ENCODE data around the gene VPS35L.

Gene VPS35L

DNA sequence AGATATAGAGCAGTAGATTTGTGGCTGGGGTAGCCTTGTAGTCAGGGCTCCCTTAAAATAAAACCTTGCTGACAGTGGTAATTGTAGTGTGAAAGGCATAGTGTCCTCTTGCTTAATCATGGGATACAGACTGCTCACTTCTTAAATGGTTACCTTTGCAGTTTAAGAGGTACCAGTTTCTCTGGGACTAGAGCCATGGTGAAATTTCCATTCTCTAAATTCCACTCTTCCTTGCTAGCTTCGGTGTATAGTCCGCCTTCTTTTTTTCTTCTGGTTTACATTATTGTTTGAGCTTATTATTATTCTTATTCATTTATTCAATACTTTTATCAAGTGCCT lies 30.1 kb upstream of the VPS35L start:
- H3K79me2 ChIP-seq (ENCODE audit: control insufficient read depth, insufficient read depth, low read length, poor library complexity), result peaks cover 6% of the 10 kb centered on the region
- no peak overlapping the region for H2AK5ac ChIP-seq (ENCODE audit: low read length)
- no peak overlapping the region for H3K4me3 ChIP-seq (ENCODE audit: low read depth, low read length)
- H2BK120ac ChIP-seq (ENCODE audit: insufficient read depth, low read length, poor library complexity), result no peak overlapping the region
- H3K4ac ChIP-seq (ENCODE audit: low read depth, low read length), result no peak overlapping the region
- H3K23ac ChIP-seq (ENCODE audit: low read length), result no peak overlapping the region
- H3K27ac ChIP-seq (ENCODE audit: low read depth, low read length), result no peak overlapping the region
- no CpG with 5 or more reads among the region's 2 CpGs for WGBS (ENCODE audit: extremely low coverage, insufficient coverage, insufficient read length)
- peak in 1 of 2 donors; percentile 23 for DNase-seq
- H3K14ac ChIP-seq (ENCODE audit: low read length), result no peak overlapping the region
- H3K79me1 ChIP-seq (ENCODE audit: low read length), result peaks cover 7% of the 10 kb centered on the region
- H2AFZ ChIP-seq (ENCODE audit: insufficient read depth, low read length, poor library complexity), result no peak overlapping the region
- no peak overlapping the region for H2BK12ac ChIP-seq (ENCODE audit: low read length)
- no peaks in the 10 kb centered on the region for H3K27me3 ChIP-seq (ENCODE audit: insufficient read depth, low read length)
- no peak overlapping the region for H3K18ac ChIP-seq (ENCODE audit: low read length)
- H3K4me1 ChIP-seq (ENCODE audit: control insufficient read depth in 1 of 2, insufficient read depth in 2 of 2, low read length in 2 of 2), result peaks cover 0 to 2% of the 10 kb centered on the region in 2 experiments
- no peak overlapping the region for H4K91ac ChIP-seq (ENCODE audit: low read depth, low read length)
- H3K9me3 ChIP-seq (ENCODE audit: insufficient read depth, low read depth, low read length), result peaks cover 2% of the 10 kb centered on the region
- peak overlapping the region; percentile 71 for H3K4me2 ChIP-seq (ENCODE audit: low read length)
- no peak overlapping the region for H4K8ac ChIP-seq (ENCODE audit: low read depth, low read length)
- H4K12ac ChIP-seq (ENCODE audit: low read depth, low read length), result no peak overlapping the region
- peaks cover 2% of the 10 kb centered on the region in 2 experiments for H3K36me3 ChIP-seq (ENCODE audit: control insufficient read depth in 1 of 2, insufficient read depth in 2 of 2, low read length in 2 of 2)
- H2BK5ac ChIP-seq (ENCODE audit: low read depth, low read length, poor library complexity), result no peak overlapping the region
- H3K9ac ChIP-seq (ENCODE audit: low read length), result no peak overlapping the region

GRCh38 chr16:19527161-19527560 lies 28.3 kb upstream of the VPS35L start:
- Histone ChIP-seq H3K14ac (ENCODE audit: low read length) (no peak overlapping the region), H2BK12ac (ENCODE audit: low read length) (no peak overlapping the region), H3K36me3 (ENCODE audit: control insufficient read depth in 1 of 2, insufficient read depth in 2 of 2, low read length in 2 of 2) (peaks cover 2% of the 10 kb centered on the region in 2 experiments), H2BK5ac (ENCODE audit: low read depth, low read length, poor library complexity) (no peak overlapping the region), H3K79me1 (ENCODE audit: low read length) (no peaks in the 10 kb centered on the region), H2BK120ac (ENCODE audit: insufficient read depth, low read length, poor library complexity) (no peak overlapping the region), H3K4me2 (ENCODE audit: low read length) (no peak overlapping the region), H3K79me2 (ENCODE audit: control insufficient read depth, insufficient read depth, low read length, poor library complexity) (peaks cover 2% of the 10 kb centered on the region), H3K4ac (ENCODE audit: low read depth, low read length) (no peak overlapping the region), H3K18ac (ENCODE audit: low read length) (no peak overlapping the region), H3K23ac (ENCODE audit: low read length) (no peak overlapping the region), H3K27ac (ENCODE audit: low read depth, low read length) (no peak overlapping the region), H4K91ac (ENCODE audit: low read depth, low read length) (no peak overlapping the region), H3K4me1 (ENCODE audit: control insufficient read depth in 1 of 2, insufficient read depth in 2 of 2, low read length in 2 of 2) (peaks cover 0 to 2% of the 10 kb centered on the region in 2 experiments), H4K8ac (ENCODE audit: low read depth, low read length) (no peak overlapping the region), H2AK5ac (ENCODE audit: low read length) (no peak overlapping the region), H2AFZ (ENCODE audit: insufficient read depth, low read length, poor library complexity) (no peak overlapping the region), H3K27me3 (ENCODE audit: insufficient read depth, low read length) (no peaks in the 10 kb centered on the region), H3K9ac (ENCODE audit: low read length) (no peak overlapping the region), H4K12ac (ENCODE audit: low read depth, low read length) (no peak overlapping the region), H3K4me3 (ENCODE audit: low read depth, low read length) (no peak overlapping the region), H3K9me3 (ENCODE audit: insufficient read depth, low read depth, low read length) (peaks cover 2% of the 10 kb centered on the region)
- WGBS (ENCODE audit: extremely low coverage, insufficient coverage, insufficient read length), result no CpG with 5 or more reads among the region's 1 CpG
- DNase-seq, result no peak

- Histone ChIP-seq H3K4me2 (ENCODE audit: low read length) (no peak overlapping the region), H3K36me3 (ENCODE audit: control insufficient read depth in 1 of 2, insufficient read depth in 2 of 2, low read length in 2 of 2) (peaks cover 2% of the 10 kb centered on the region in 2 experiments), H2AK5ac (ENCODE audit: low read length) (no peak overlapping the region), H2BK120ac (ENCODE audit: insufficient read depth, low read length, poor library complexity) (no peak overlapping the region), H3K79me1 (ENCODE audit: low read length) (no peaks in the 10 kb centered on the region), H3K4me1 (ENCODE audit: control insufficient read depth in 1 of 2, insufficient read depth in 2 of 2, low read length in 2 of 2) (peaks cover 0 to 2% of the 10 kb centered on the region in 2 experiments), H4K91ac (ENCODE audit: low read depth, low read length) (no peak overlapping the region), H3K27ac (ENCODE audit: low read depth, low read length) (no peak overlapping the region), H3K9ac (ENCODE audit: low read length) (no peak overlapping the region), H2BK12ac (ENCODE audit: low read length) (no peak overlapping the region), H3K79me2 (ENCODE audit: control insufficient read depth, insufficient read depth, low read length, poor library complexity) (peaks cover 2% of the 10 kb centered on the region), H4K12ac (ENCODE audit: low read depth, low read length) (no peak overlapping the region), H4K8ac (ENCODE audit: low read depth, low read length) (no peak overlapping the region), H3K27me3 (ENCODE audit: insufficient read depth, low read length) (no peaks in the 10 kb centered on the region), H3K23ac (ENCODE audit: low read length) (no peak overlapping the region), H2AFZ (ENCODE audit: insufficient read depth, low read length, poor library complexity) (no peak overlapping the region), H3K4me3 (ENCODE audit: low read depth, low read length) (no peak overlapping the region), H3K9me3 (ENCODE audit: insufficient read depth, low read depth, low read length) (peaks cover 2% of the 10 kb centered on the region), H3K18ac (ENCODE audit: low read length) (no peak overlapping the region), H2BK5ac (ENCODE audit: low read depth, low read length, poor library complexity) (no peak overlapping the region), H3K4ac (ENCODE audit: low read depth, low read length) (no peak overlapping the region), H3K14ac (ENCODE audit: low read length) (no peak overlapping the region)
- no peak for DNase-seq
- no CpG with 5 or more reads among the region's 3 CpGs for WGBS (ENCODE audit: extremely low coverage, insufficient coverage, insufficient read length)
Observed at GRCh38 chr16:19528666-19529065, 26.8 kb upstream of the VPS35L start.

GRCh38 chr16:19532601-19533000 lies 22.9 kb upstream of the VPS35L start:
- Histone ChIP-seq H3K4me2 (ENCODE audit: low read length) (no peak overlapping the region), H3K27me3 (ENCODE audit: insufficient read depth, low read length) (no peaks in the 10 kb centered on the region), H3K27ac (ENCODE audit: low read depth, low read length) (no peak overlapping the region), H3K18ac (ENCODE audit: low read length) (no peak overlapping the region), H3K4me3 (ENCODE audit: low read depth, low read length) (no peak overlapping the region), H2AK5ac (ENCODE audit: low read length) (no peak overlapping the region), H4K12ac (ENCODE audit: low read depth, low read length) (no peak overlapping the region), H3K4me1 (ENCODE audit: control insufficient read depth in 1 of 2, insufficient read depth in 2 of 2, low read length in 2 of 2) (no peaks in the 10 kb centered on the region), H2AFZ (ENCODE audit: insufficient read depth, low read length, poor library complexity) (no peak overlapping the region), H3K79me2 (ENCODE audit: control insufficient read depth, insufficient read depth, low read length, poor library complexity) (no peaks in the 10 kb centered on the region), H3K79me1 (ENCODE audit: low read length) (no peaks in the 10 kb centered on the region), H3K4ac (ENCODE audit: low read depth, low read length) (no peak overlapping the region), H3K36me3 (ENCODE audit: control insufficient read depth in 1 of 2, insufficient read depth in 2 of 2, low read length in 2 of 2) (peaks cover 2% of the 10 kb centered on the region in 2 experiments), H2BK12ac (ENCODE audit: low read length) (no peak overlapping the region), H3K23ac (ENCODE audit: low read length) (no peak overlapping the region), H3K9me3 (ENCODE audit: insufficient read depth, low read depth, low read length) (no peaks in the 10 kb centered on the region), H4K91ac (ENCODE audit: low read depth, low read length) (no peak overlapping the region), H3K9ac (ENCODE audit: low read length) (no peak overlapping the region), H4K8ac (ENCODE audit: low read depth, low read length) (no peak overlapping the region), H3K14ac (ENCODE audit: low read length) (no peak overlapping the region), H2BK120ac (ENCODE audit: insufficient read depth, low read length, poor library complexity) (no peak overlapping the region), H2BK5ac (ENCODE audit: low read depth, low read length, poor library complexity) (no peak overlapping the region)
- DNase-seq, result no peak
- WGBS (ENCODE audit: extremely low coverage, insufficient coverage, insufficient read length), result no CpG with 5 or more reads among the region's 1 CpG
